ENCODE results near the gene AGAP1.
"Not testable (repeated sequence)": the region's sequence is repeated elsewhere in the genome, so short reads cannot be mapped to it uniquely, and the experiment has no call there.

Gene AGAP1

DNA sequence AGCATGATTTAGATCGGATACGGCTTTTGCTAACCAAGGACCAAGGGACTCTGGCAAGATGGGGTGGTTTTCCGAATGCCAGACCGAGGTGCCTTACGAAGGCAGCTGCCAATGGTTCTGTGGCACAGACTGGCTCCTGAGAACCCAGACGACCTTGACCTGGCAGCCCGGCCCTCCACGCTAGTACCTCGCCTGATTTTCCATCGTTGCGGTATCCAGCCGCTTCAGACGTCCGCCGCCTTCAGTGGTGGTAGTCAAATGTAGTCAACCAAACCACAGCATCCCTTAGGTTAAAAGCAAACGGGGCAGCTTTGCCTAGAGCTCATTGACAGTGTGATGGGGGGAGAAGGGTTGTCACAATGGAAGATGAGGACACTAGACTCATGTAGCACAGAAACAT lies 631.7 kb downstream of the AGAP1 start:
- DNase-seq (ENCODE audit: low read depth) = no peak

- no peak for DNase-seq (ENCODE audit: low read depth)
These were observed 633.2 kb downstream of the AGAP1 start for GRCh38 chr2:236127010-236127409.

GRCh38 chr2:236128321-236128720 lies 634.5 kb downstream of the AGAP1 start:
- no peak for DNase-seq (ENCODE audit: low read depth)

- no peak for DNase-seq (ENCODE audit: low read depth)
These were observed 636.1 kb downstream of the AGAP1 start for GRCh38 chr2:236129935-236130334.

- no peak for DNase-seq (ENCODE audit: low read depth)
These were observed 636.6 kb downstream of the AGAP1 start for GRCh38 chr2:236130349-236130998.

- DNase-seq (ENCODE audit: low read depth) = no peak
These were observed 637.3 kb downstream of the AGAP1 start for GRCh38 chr2:236131073-236131692.

DNA sequence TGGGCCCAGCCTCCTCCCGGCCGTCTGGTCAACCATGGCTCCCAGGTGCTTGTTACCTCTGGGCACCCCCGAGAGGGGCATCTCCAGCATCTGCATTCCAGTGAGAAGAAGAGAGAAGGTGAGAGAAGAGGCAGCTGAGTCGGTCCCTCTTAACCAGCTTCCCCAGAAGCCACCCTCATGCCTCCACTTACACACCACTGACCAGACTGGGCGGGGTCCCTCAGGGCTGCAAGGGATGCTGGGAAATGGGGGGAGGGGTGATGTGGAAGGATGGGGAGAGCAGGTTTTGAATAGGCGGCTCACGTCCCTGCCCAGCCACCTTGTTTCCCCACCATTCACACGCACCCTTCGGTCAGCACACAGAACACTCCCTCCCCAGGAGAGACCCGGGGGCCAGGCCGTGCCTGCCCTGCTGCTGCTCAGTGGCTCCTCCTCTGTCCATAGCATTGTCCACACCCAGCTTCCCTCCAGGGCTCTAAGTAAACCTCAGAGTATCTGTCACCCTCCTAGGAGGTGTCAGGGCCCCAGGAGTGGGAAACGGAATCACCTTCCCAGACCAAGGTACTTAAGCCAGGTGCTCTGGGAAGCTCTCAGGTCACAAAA lies 639.7 kb downstream of the AGAP1 start:
- no peak for DNase-seq (ENCODE audit: low read depth)

GRCh38 chr2:236136538-236136937 lies 642.7 kb downstream of the AGAP1 start:
- no peak for DNase-seq (ENCODE audit: low read depth)

GRCh38 chr2:236137066-236137465 lies 643.2 kb downstream of the AGAP1 start:
- no peak for DNase-seq (ENCODE audit: low read depth)

DNA sequence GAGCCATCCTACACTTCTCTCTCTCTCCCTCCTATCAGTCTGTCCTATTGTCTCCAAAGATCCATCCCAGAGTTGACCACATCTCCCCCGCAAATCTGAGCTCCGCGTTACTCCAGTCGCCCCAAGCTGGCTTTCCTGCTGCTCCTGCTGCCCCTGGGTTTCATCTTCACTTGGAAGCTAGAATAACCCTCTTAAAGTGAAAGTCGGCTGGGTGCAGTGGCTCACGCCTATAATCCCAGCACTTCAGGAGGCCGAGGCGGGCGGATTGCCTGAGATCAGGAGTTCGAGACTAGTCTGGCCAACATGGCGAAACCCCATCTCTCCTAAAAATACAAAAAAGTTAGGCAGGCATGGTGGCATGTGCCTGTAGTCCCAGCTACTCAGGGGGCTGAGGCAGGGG lies 647.8 kb downstream of the AGAP1 start:
- not testable (repeated sequence) for DNase-seq (ENCODE audit: low read depth)

GRCh38 chr2:236143811-236144210 lies 650.0 kb downstream of the AGAP1 start:
- no peak for DNase-seq (ENCODE audit: low read depth)

- no peak for DNase-seq (ENCODE audit: low read depth)
These were observed 652.6 kb downstream of the AGAP1 start for GRCh38 chr2:236146436-236146835.

- no peak for DNase-seq (ENCODE audit: low read depth)
These were observed 661.6 kb downstream of the AGAP1 start for GRCh38 chr2:236155406-236155805.

- DNase-seq (ENCODE audit: low read depth) = no peak
These were observed 662.4 kb downstream of the AGAP1 start for GRCh38 chr2:236156095-236156859.

GRCh38 chr2:236156860-236157194 lies 663.0 kb downstream of the AGAP1 start:
- DNase-seq (ENCODE audit: low read depth) = no peak

DNA sequence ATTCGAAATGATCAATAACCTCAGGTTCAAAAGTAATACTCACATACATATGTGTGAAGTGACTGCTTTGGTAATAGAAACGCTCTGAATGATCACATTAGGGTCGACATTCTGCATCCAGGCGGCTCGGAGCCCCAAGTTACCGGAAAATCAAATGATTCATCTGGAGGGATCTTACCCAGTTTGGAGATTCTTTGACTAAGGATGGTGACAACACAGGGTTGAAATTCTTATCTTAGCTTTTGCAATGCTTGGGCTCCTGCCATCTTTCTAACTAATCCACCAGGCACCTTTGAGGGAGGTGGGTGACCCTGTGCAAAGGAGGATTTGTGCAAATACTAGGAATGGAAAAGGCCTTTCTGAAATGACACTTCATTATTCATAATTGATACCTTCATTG lies 663.5 kb downstream of the AGAP1 start:
- no peak for DNase-seq (ENCODE audit: low read depth)

DNA sequence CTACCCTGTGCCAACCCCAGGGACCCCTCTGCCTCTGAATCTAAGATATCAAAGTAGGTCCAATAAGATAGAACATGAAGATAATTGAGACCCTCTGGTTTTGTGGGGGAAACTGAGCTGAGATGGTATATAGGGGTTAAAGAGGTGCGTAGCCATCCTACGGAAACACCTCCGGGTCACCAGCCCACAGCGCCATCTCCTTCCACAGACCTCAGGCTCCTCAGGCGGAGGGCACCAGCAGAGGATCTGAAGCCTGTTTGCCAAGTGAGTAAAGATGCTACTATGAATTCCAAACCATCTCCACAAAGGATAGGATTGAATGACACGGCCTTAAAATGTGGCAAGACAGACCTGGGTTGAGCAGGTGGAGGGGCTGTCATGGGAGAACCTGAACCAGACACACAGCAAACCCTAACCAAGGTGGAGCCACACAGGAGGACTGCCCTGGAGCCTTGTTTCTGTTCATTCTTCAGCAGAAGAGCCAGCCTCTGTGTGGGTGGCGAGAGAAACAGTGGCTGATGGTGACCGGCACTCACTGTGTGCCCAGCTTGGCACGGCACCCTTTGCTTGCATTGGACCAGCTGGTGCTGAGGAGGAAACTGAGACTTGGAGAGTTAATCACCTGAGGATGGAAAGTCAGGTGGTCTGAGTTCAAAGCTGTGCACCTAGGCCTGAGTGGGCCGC lies 664.1 kb downstream of the AGAP1 start:
- DNase-seq (ENCODE audit: low read depth) = no peak

DNA sequence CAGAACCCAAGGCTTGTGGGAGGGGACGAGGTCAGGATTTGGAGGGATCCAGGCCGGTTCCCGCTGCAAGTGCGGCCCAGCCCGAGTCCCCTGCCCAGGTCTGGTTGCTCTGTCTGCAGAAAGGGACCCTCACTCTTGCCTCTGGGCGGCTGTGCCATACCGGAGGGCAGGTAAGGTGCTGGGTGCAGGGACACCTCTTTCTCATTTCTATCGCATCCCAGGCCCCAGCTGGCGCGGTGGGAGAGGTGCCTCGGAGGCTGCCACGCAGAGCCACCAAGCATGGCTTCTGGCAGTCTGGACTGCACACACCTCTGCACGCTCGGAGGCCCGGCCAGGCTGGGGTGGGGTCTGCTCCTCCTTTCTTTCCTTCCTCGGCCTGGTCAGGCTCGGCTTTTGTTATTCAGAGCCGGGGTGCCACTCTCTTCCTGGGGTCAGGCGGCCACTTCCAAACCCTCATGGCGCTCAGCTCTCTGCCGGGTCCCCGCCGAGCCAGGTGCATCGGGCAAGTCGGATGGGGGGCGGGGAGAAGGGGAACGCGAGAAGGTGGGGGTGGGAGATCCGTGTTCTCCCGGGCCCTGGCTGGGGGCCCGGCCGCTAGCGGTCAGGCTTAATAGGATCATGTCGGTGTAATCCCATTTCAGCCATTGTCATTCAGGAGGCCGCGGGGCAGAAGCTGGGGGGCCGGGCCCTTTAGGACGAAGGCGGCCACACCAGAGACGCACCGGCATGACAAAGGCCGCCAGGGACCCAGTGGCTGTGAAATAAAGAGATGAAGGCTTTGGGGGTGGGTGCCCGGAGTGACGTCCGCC lies 665.3 kb downstream of the AGAP1 start:
- no peak for DNase-seq (ENCODE audit: low read depth)

DNA sequence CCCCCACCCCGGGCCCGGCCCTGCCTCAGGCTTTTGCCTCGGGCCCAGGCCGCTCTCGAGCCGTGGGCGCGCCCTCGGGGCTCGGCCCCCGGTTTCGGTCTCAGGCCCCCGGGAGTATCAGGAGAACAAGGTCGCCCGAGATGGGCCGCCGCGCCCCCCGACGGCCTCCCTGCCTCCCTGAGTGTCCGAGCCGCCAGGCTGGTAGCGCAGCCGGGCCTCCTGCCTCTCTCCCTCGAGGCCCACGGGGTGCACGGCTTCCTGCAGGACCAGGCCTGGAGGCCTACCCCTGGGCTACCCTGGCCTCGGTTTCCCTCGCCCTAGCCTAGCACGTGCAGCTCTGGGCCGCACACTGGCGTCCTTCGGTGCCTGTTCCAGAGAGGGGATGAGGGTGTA lies 665.9 kb downstream of the AGAP1 start:
- no peak for DNase-seq (ENCODE audit: low read depth)

- no peak for DNase-seq (ENCODE audit: low read depth)
These were observed 666.7 kb downstream of the AGAP1 start for GRCh38 chr2:236160366-236161081.

GRCh38 chr2:236161082-236161462 lies 667.2 kb downstream of the AGAP1 start:
- no peak for DNase-seq (ENCODE audit: low read depth)

Measured in GM04504 (cell line).